Tongue (tissue), 2 donors: ENCODE measurements around the gene CD300C. TPM values are rescaled to one million over a fixed set of nuclear protein-coding genes. Genes with fewer than 3 reads are reported as not detected.
"Not testable (repeated sequence)": the region's sequence is repeated elsewhere in the genome, so short reads cannot be mapped to it uniquely, and the experiment has no call there.

Source experiments
- DNase-seq: peaks from one replicate; pipeline ENCODE4 v3.0.0-alpha.2; 2015
- total RNA-seq: library from RNA; depleted of rRNA; stranded (reverse); fragments of >200 nt; gene quantifications from one replicate; pipeline ENCODE4 v1.2.3, GENCODE V29; 2014

CD300C gene
- total RNA-seq, 1 donor from 2014 or later: not detected

DNA sequence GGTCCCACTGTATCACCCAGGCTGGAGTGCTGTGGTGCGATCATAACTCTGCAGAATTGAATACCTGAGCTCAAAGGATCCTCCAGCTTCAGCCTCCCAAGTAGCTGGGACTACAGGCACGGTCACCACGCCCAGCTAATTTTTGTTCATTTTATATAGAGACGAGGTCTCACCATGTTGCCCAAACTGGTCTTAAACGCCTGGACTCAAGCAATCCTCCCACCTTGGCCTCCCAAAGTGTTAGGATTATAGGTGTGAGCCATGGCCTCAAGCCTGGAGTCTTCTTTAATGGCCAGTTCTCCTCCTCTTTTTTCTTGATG, 15.1 kb downstream of the CD300C start:
- no peak for DNase-seq

DNA sequence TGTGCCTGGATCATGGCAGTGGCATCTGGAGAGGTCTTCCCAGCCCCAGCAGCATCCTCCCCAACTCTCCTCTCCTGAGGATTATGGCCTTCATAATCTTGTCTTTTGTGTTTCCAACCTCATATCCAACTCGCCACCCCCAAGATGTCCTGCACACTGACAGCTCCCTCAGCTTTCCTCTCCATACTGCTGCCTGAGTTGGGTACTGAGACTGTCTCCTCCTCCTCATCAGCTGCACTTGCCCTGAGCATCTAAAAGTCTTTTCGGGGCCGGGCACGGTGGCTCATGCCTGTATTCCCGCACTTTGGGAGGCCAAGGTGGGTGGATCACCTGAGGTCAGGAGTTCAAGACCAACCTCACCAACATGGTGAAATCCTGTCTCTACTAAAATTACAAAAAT, 16.7 kb downstream of the CD300C start:
- no peak for DNase-seq

DNA sequence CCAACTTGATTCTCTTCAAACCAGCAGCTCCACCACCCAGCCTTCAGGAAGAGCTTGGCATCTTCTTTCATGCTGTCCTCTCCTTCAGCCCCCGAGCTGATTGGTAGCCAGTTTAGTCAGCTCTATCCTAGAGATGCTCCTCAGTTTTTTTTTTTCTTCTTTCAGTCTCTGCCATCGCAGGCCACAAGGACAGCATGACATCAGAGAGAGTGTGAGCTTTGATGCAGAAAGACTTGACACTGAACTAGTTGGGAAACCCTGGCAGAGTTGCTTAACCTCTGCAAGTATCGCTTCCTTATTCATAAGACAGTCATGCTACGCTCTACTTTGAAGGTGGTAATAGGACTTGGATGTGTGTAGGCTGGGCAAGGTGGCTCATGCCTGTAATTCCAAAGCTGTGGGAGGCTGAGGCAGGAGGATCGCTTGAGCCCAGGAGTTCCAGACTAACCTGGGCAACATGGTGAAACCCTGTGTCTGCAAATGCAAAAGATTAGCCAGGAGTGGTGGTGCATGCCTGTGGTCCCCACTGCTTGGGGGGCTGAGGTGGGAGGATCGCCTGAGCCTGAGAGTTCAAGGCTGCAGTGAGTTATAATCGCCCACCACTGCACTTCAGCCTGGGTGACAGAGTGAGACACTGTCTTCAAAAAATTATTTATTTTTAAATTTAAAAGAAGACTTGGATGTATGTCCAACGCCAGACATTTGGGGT, 17.3 kb downstream of the CD300C start:
- peak; percentile 22 for DNase-seq

DNA sequence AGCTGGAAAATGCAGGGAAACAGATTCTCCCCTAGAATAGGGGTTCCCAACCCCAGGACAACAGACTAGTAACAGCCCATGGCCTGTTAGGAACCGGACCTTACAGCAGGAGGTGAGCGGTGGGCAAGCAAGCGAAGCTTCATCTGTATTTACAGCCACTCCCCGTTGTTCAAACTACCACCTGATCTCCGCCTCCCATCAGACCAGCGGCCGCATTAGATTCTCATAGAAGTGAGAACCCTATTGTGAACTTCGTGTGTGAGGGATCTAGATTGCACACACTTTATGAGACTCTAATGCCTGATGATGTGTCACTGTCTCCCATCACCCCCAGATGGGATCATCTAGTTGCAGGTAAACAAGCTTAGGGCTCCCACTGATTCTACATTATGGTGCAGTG, 18.2 kb downstream of the CD300C start:
- no peak for DNase-seq

DNA sequence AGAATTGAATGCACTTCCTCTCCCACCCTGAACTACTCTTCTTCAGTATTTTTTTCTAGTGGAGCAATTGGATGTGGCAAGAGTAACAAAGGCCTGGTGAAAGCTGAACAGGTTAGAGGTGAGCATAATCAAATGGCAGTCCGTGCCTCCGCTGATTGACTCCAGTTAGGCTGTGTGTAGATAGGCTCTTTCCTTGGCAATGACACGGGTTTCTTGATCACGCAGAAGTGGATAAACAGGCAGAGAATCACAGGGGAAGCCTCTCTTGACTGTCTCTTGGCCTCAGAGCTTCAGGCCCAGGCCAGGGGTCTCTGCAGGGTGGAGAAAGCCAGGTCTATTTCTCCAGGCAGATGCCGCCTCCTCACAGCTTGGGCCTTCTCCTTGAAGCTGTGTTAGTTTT, 18.8 kb downstream of the CD300C start:
- DNase-seq: no peak

DNA sequence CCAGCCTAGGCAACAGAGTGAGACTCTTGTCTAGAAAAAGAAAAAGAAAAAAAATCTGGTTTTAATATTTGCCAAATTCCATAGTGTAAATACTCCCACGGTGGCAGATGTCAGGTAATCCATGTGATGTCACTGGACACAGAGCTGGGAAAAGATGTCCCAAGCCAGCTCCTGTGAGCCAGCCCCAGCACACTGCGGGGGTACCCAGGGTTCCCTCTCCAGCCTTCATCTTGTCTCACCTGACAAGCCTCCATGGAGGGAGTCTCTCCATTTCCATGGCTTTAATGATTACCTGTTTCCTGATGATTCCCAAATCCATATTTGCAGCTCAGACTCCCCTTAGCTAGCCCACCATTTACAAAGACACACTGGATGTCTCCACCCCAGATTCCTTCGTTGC, 19.2 kb downstream of the CD300C start:
- no peak for DNase-seq

DNA sequence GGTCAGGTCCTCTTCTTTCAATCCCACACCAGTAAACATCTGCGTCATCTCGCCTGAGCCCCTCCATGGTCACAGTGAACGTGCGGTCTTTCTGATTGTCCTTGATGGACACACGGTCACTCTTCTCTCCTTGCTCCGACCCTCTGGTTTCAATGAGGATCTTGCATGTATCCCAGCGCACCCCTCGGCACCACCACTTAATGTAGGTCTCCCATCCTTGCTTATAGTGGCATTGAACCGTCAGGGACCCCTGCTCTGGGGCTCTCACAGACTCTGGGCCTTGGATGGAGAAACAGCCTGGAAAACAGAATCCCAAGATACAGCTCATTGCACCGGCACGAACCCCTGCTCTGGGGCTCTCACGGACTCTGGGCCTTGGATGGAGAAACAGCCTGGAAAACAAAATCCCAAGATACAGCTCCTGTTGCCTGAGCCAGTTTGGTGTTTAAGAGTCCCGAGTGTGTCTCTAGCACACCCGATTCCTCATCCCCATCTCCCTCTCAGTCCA, 20.1 kb downstream of the CD300C start:
- DNase-seq: no peak

DNA sequence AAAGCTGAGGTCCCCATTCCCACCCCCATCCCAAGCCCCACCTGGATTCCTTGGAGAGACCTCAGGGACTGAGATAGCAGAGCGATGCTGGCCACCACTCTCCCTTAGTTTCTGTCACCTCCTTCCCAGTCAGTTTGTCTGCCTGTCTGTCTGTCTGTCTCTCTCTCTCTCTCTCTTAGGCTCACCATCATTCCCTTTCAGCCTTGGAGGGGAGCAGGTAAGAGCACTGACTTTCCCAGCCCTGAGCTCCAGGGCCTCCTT, 20.5 kb downstream of the CD300C start:
- no peak for DNase-seq

DNA sequence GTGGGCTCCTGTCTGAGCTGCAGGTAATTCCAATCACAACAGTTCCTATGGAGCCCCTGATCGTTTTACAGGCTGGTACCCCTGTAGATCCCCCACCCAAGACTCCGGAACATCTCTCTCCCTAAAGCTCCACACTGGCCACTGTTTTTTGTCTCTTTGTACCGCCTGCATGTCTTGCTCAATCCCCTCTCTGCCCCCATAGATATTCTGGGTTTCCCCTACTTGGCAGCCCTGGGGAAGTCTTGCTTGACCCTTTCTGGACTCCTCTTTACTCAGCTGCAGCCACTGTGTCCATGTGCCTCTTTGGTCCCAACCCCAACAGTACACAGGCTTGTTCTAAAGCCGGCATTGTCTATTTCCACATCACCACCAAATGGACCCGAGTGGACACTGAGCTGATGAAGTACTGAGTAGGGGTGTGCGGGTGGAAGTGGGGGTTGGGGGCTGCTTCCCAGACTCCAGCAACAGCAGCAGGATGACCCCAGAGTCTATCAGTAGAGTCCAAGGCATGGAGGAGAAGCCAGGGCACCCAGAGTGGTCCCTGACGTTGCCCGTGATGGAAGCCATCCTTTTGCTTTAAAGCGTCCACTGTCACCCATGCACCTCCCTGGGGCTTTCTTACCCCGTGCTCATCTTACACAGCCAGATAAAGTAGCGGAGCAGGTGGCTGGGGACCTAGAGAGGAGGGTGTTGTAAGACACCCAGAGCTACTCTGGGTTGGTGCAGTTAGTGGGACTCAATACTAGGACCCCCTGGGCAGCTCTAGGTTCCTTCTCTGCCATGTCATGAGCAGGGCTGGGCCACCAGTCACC, 21.1 kb downstream of the CD300C start:
- DNase-seq: no peak

DNA sequence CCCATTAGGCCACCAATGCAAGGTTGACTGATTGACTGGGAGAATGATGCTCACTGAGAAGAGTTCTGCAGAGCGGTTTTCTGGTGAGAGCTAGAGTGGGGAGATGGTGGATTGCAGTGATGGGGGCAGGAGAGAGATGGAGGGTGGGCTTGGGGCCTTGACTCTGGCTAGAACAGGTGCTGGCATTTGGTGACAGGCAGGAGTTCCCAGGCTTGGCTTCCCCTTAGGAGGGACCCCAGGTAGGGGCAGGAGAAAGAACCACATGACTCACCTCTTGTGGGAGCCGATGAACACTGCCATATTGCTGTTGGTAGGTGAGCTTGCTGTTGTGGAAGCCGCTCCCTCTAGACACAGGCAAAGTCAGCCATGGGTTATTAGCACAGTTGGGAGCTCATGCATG, 22.6 kb downstream of the CD300C start:
- no peak for DNase-seq

DNA sequence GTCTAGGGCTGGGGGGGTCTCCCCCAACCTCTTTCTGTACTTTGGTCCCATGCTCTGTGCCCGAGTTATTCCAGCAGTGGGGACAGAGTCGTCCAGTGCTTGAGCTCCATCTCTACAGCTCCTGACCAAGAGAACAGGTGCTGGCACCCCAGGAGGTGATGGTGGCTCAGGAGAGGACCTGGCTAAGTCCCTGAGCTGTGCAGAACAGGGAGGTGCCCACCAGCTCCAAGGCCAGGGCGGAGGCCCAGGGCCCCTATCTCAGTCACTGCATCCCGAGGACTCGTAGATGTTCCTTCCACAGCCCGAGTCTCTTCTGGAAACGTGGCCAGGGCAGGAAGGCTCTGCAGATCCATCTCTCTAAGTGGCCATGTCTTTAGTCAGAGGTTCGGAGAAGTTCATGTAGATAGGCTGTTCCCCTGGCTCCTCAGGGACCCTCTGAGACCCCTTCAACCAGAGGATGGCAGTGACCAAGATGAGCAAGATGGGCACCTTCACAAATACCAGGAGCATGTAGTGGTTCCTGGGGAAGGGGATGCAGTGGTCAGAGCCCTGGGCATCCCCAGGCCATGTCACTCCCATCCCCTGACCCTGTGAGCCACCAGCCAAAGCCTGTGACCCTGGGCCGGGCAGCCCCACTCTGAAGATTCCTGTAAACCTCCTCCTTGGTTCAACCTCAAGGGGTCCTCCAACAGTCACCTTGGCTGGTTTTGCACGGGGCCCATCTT, 23.4 kb downstream of the CD300C start:
- no peak for DNase-seq

DNA sequence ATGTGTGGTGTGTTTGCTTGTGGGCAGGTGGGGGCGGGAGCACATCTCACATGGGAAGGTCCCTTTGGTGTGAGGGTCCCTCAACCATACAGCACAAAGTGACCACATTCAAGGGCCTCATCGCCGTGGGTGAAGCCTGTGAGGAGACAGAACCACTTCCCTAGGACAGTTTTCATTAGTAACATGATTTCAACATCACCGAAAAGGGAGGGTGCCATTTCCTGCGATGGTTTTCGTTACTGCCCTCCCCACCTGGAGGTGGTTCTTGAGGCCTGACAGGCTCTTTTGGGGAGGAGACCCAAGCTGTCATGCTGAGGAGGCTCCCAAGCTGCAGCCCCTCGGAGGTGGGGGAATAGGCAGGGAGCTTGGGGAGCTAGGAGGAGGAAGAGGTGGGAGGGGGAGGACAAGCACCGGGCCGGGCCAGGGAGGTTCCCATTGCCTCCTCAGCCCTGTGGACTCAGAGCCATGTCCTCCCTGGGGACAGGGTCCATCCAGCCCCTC, 24.2 kb downstream of the CD300C start:
- DNase-seq: no peak

DNA sequence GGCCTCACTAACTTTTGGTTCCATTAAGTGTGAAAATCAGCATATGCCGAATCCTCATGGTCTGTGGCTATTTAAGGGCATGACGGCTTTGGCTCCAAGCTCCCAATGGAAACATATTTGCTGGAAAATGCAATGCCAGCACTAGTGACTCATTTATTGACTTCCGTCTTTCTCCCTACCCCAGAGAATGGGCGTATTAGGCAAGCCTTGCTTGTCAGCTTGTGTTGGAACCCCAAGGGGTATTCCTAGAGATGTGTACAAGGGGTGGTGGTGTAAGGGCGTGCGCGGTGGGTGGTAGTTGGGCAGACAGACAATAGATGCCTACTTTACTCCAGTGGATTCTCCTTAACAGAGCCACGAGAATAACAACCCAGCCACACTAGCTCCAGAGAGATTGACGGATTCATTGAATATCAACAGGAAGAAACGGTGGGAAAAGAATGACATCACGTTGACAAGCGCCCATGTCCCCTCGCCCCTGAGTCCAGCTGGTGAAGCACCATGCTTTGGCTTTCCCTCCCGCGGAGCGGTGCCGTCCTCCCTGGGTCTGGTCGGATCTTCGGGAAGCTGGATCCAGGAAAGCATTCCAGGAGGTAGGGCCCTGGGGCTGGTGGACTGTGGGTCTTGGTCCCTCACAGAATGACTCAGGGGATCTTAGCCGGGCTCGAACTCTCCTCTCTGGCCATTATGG, 25.0 kb downstream of the CD300C start:
- no peak for DNase-seq

DNA sequence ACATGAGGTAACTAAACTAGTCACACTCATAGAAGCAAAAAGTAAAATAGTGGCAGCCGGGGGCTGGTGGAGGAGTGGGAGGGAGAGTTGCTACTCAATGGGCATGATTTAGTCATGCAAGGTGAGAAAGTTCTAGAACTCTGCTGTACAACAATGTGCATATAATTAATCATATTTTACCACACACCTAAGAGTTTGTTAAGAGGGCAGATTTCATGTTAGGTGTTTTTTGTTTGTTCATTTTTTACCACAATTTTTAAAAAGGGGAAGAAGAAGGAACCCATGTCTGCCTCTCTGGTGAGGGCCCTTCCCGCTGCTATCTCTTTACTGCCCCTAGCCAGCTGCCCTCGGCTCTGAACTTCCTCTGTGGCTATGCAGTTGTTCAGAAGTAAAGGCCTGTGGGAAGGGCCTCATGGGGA, 25.9 kb downstream of the CD300C start:
- no peak for DNase-seq

DNA sequence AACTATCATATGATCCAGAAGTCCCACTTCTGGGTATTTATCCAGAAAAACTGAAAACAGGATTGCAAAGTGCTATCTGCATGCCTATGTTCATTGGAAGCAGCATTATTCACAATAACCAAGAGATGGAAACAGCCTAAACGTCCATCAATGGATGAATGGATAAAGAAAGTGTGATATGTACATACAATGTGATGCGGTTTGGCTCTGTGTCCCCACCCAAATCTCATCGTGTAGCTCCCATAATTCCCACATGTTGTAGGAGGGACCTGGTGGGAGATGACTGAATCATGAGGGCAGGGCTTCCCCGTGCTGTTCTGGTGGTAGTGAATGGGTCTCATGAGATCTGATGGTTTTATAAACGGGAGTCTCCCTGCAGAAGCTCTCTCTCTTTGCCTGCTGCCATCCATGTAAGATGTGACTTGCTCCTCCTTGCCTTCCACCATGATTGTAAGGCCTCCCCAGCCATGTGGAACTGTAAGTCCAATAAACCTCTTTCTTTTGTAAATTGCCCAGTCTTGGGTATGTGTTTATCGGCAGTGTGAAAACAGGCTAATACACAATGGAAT, 27.4 kb downstream of the CD300C start:
- DNase-seq: not testable (repeated sequence)

DNA sequence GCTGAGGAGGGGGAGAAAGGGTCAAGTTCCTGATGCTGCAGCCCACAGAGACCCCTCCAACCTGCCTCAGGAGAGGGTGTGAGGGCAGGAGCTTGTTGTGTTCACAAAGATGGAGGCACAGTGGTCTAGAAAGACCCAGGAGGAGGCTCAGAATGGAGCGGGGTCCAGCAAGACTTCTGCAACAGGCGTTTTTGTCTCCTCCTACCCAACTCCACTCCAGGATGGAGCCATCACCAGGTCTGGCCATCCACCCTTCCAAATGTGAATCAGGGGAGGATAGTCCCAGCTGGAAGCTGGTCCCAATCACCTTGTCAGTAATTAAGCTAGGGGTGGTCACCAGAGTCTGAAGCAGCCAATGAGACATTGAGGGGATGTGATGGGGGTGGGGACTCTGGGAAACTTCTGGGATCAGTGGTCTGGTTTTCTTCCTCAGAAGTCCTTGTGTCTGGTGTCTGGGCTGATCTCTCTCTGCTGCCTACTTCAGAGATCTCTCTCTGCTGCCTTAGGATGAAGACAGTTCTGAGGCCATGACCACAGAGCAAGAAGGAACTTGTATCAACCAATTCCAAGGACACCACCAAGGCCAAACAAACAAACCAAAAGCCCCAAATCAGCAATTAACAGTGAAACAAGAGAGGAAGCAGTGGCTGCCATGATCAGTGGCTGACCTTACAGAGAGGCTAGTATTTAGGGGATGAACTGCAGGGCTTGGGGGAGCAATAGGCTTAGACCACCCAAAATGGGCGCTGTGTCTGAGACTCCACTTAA, 29.2 kb downstream of the CD300C start:
- DNase-seq: no peak

DNA sequence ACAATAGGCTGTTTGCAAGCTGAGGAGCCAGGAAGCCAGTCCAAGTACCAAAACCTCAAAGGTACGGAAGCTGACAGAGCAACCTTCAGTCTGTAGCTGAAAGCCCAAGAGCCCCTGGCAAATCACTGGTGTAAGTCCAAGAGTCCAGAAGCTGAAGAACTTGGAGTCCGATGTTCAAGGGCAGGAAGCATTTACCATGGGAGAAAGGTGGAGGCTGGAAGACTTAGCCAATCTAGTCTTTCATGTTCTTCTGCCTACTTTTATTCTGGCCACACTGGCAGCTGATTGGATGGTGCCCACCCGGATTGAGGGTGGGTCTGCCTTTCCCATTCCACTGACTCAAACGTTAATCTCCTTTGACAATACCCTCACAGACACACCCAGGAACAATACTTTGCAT, 30.0 kb downstream of the CD300C start:
- no peak for DNase-seq

DNA sequence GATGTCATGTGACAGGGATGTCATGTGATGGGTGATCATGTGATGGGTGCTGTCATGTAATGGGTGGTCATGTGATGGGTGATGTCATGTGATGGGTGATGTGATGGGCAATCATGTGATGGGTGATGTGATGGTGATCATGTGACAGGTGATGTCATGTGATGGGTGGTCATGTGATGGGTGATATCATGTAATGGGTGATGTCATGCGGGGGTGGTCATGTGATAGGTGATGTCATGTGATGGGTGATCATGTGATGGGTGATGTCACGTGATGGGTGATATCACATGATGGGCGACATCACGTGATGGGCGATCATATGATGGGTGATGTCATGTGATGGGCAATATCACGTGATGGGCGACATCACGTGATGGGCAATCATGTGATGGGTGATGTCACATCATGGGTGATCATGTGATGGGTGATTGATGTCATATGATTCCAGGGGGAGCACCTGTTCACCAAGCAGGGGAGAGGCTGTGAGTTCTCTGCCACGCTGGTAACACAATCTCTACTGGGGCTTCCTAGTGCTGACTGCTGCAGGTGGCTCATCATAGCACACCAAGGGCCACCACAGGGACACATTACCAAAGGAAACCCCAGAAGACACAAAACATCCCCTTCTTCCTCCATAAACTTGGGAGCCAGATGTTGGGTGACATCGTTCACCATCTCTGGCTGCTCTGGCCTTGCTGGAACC, 31.1 kb downstream of the CD300C start:
- no peak for DNase-seq

DNA sequence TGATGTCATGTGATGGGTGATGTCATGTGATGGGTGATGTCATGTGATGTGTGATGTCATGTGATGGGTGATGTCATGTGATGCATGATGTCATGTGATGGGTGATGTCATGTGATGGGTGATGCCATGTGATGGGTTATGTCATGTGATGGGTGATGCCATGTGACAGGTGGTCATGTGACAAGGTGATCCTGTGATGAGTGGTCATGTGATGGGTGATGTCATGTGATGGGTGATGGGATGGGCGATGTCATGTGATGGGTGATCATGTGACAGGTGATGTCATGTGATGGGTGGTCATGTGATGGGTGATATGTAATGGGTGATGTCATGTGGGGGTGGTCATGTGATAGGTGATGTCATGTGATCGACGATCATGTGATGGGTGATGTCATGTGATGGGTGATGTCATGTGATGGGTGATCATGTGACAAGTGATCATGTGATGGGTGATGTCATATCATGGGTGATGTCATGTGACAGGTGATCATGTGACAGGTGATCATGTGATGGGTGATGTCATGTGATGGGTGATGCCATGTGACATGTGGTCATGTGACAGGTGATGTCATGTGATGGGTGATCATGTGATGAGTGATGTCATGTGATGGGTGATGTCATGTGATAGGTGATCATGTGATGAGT, 31.8 kb downstream of the CD300C start:
- DNase-seq: peak; percentile 52

DNA sequence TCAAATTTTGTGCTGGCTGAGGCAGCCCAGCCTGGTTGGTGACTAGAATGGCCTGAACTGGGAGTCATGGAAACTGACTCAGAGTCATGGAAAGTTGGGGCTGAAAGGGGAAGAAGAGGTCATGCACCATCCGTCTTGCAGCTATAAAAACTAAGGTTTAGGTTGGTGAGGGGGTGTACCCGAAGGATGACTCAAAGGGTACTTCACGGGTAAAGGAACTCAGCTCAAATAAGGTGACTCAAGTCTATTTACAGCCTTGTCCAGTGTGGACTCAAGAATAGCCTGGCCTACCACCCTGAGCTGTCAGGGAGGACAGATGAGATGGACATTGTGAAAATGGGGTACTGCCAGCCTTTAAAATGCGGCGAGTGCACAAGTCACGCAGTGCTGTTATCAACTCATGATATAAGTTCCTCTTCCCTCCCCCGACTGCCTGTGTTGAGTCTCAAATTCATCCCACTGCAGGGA, 33.3 kb downstream of the CD300C start:
- DNase-seq: no peak
